Heart right ventricle (tissue), 16 donors: Measurements from ENCODE around the gene CELA1. TPM values are rescaled to one million over a fixed set of nuclear protein-coding genes. Genes with fewer than 3 reads are reported as not detected.

ENCODE experiments used
- ATAC-seq, 8 donors: fragments of 200-7000 bp; cut with Tn5 transposase; one replicate each; pipeline ENCODE4 v1.9.1; 2020; ENCODE audit warnings: mild to moderate bottlenecking in 8 of 8, moderate library complexity in 8 of 8, moderate number of reproducible peaks in 1 of 8
- DNase-seq, 2 donors: peaks; one replicate each; pipeline ENCODE4 v3.0.0-alpha.2; 2020
- H3K27ac ChIP-seq, 10 donors: fragments of 200-600 bp; sonication (generic) in 2 of 10; one replicate each; pipeline versions ENCODE4 v1.5.0 to v1.8.0; 2020 to 2022; ENCODE audit warnings: mild to moderate bottlenecking in 3 of 10
- H3K27me3 ChIP-seq, 7 donors: fragments of 200-600 bp; one replicate each; pipeline ENCODE4 v1.8.0; 2021 to 2022; ENCODE audit warnings: mild to moderate bottlenecking in 2 of 7
- H3K36me3 ChIP-seq, 9 donors: fragments of 200-600 bp; sonication (generic) in 1 of 9; one replicate each; pipeline versions ENCODE4 v1.5.0 to v1.8.0; 2020 to 2022; ENCODE audit warnings: mild to moderate bottlenecking in 2 of 9
- H3K4me1 ChIP-seq, 9 donors: fragments of 200-600 bp; sonication (generic) in 1 of 9; one replicate each; pipeline versions ENCODE4 v1.5.0 to v1.8.0; 2020 to 2022; ENCODE audit warnings: mild to moderate bottlenecking in 4 of 9
- H3K4me3 ChIP-seq, 10 donors: fragments of 200-600 bp; sonication (generic) in 2 of 10; one replicate each; pipeline versions ENCODE4 v1.5.0 to v1.8.0; 2020 to 2022; ENCODE audit warnings: mild to moderate bottlenecking in 7 of 10, moderate library complexity in 2 of 10
- H3K9me3 ChIP-seq, 11 donors: fragments of 200-600 bp in 10 of 11; sonication (generic) in 2 of 11; one replicate each; pipeline versions ENCODE4 v1.5.0 to v1.8.0; 2013 to 2022; ENCODE audit warnings: mild to moderate bottlenecking in 2 of 11, control low read depth in 1 of 11, moderate library complexity in 1 of 11
- CTCF ChIP-seq, 9 donors: fragments of 200-600 bp; sonication (generic) in 2 of 9; IDR thresholded peaks; one replicate each; pipeline versions ENCODE4 v1.5.0 to v1.8.0; 2021 to 2022; ENCODE audit warnings: antibody characterized with exemption in 9 of 9, mild to moderate bottlenecking in 5 of 9, moderate library complexity in 1 of 9
- WGBS, 2 donors: extraction: QIAGEN DNeasy Blood & Tissue Kit; methylation state at CpG; one replicate each; pipeline ENCODE4 v1.1.7; 2013; ENCODE audit warnings: inconsistent platforms in 1 of 2; 5-methylcytosine and 5-hydroxymethylcytosine counted together
- intact Hi-C, 10 donors: fragments of 100-400 bp; cut with DNase I; formaldehyde crosslinking; loops; one replicate each; pipeline versions ENCODE4 v1.11.1 to v1.14.2; 2022
- polyA plus RNA-seq, 2 donors: library from polyadenylated mRNA; stranded (reverse); fragments of 200-250 nt; gene quantifications; one replicate each; pipeline ENCODE4 v1.2.3, GENCODE V29; 2013
- total RNA-seq, 10 donors: library from RNA; stranded (reverse); fragmentation: NEBNext Ultra II Directional in 3 of 10; extraction: Animal tissue kit (Norgen Biotek cat#: 25700) in 3 of 10; gene quantifications; one replicate each; pipeline versions ENCODE4 v1.2.1 to v1.2.4, GENCODE V29; 2021 to 2023
- donor health status: Arrhythmogenic right ventricular cardiomyopathy.
- donor health status: ischemic (EF 13 %, LVEDD 7.1; RV severe dilation, severe dysfunction).
- donor health status: healthy with polysubstance abuse.
- donor health status: DM: no; HTN: yes; CAD: no.
- donor health status: DM: no; HTN: no; CAD: no.
- donor health status: ischemic (EF 25% LVEDD 6.9; RV normal size, moderate dysfunction).
- donor health status: ischemic (EF 25% LVEDD 5.7; RV mildly dilated, moderate dysfunction).
- donor health status: healthy.
- donor health status: DM: yes; HTN: yes; CAD: no.
- donor health status: Ischemic cardiomyopathy.
- donor health status: ischemic (EF 35%, LVEDD 5.7; RV mildly dilated, moderate dysfunction).
- donor health status: nonischemic (EF 11% LVEDD 7.7; RV severe dilation, severe dysfunction).
- donor health status: DM: yes; HTN: yes; CAD: no.
- donor health status: PGD.
- donor health status: ischemic (EF 29% LVEDD 5.4; RV normal size, mild dysfunction).
- donor health status: nonischemic (EF 23%, LVEDD 6.1; RV moderate dilation, normal function).

Gene CELA1
- total and polyA plus RNA-seq, 12 donors = not detected

- Histone ChIP-seq H3K36me3 (no peaks in the 10 kb centered on the region), H3K27me3 (peaks cover 0 to 4% (median 0%) of the 10 kb centered on the region in 7 donors), H3K9me3 (no peaks in the 10 kb centered on the region), H3K4me1 (peaks cover 0 to 5% (median 0%) of the 10 kb centered on the region in 9 donors), H3K4me3 (no peak overlapping the region), H3K27ac (no peak overlapping the region)
- no peak for DNase-seq
- ATAC-seq = no peak
- intact Hi-C loops = no loop called here
- WGBS, 2 donors = 66 to 69% methylated on average over 2 of the region's 2 CpGs
- TF ChIP-seq CTCF (IDR thresholded peaks at IDR 0.05) = no peak
Measured at GRCh38 chr12:51362747-51363342, 16.4 kb upstream of the CELA1 start.

GRCh38 chr12:51362307-51362706, 15.8 kb upstream of the CELA1 start:
- Histone ChIP-seq H3K27ac (no peak overlapping the region), H3K9me3 (no peaks in the 10 kb centered on the region), H3K27me3 (peaks cover 0 to 4% (median 0%) of the 10 kb centered on the region in 7 donors), H3K36me3 (peaks cover 0 to 4% (median 0%) of the 10 kb centered on the region in 9 donors), H3K4me3 (no peak overlapping the region), H3K4me1 (peaks cover 0 to 5% (median 0%) of the 10 kb centered on the region in 9 donors)
- no peak for TF ChIP-seq CTCF (IDR thresholded peaks at IDR 0.05)
- 88 to 90% methylated on average over 6 of the region's 6 CpGs for WGBS, 2 donors
- intact Hi-C loops = no loop called here
- no peak for ATAC-seq
- DNase-seq = no peak

- H3K4me1 ChIP-seq = peaks cover 0 to 5% (median 0%) of the 10 kb centered on the region in 9 donors
- WGBS, 2 donors = 60 to 64% methylated on average over 8 of the region's 8 CpGs
- no peak overlapping the region for H3K4me3 ChIP-seq
- H3K36me3 ChIP-seq = peaks cover 0 to 7% (median 0%) of the 10 kb centered on the region in 9 donors
- no peaks in the 10 kb centered on the region for H3K9me3 ChIP-seq
- peak in 1 of 8 donors; percentile 29 for ATAC-seq
- peak in 1 of 9 donors; percentile 7 for TF ChIP-seq CTCF (IDR thresholded peaks at IDR 0.05)
- no peak for DNase-seq
- peaks cover 0 to 4% (median 0%) of the 10 kb centered on the region in 7 donors for H3K27me3 ChIP-seq
- intact Hi-C loops = no loop called here
- no peak overlapping the region for H3K27ac ChIP-seq
Measured at GRCh38 chr12:51361161-51362016, 14.9 kb upstream of the CELA1 start.

- Histone ChIP-seq H3K4me3 (no peak overlapping the region), H3K4me1 (peaks cover 0 to 5% (median 0%) of the 10 kb centered on the region in 9 donors), H3K27ac (no peak overlapping the region), H3K27me3 (peaks cover 0 to 4% (median 0%) of the 10 kb centered on the region in 7 donors), H3K36me3 (peaks cover 0 to 7% (median 0%) of the 10 kb centered on the region in 9 donors), H3K9me3 (no peaks in the 10 kb centered on the region)
- TF ChIP-seq CTCF (IDR thresholded peaks at IDR 0.05) = no peak
- intact Hi-C loops = no loop called here
- DNase-seq = no peak
- ATAC-seq = no peak
- WGBS, 2 donors = 95 to 100% methylated on average over 2 of the region's 2 CpGs
Measured at GRCh38 chr12:51360315-51360714, 13.8 kb upstream of the CELA1 start.
